Trophoblast cell (in vitro differentiated cells and primary cell): ENCODE results near the gene UBE2I.

Experiments used
- DNase-seq, 2 donors: peaks; one replicate each; pipeline ENCODE4 v3.0.0-alpha.2; 2016
- H2AFZ ChIP-seq: 2 replicates; pipeline ENCODE4 v1.6.1; 2013; ENCODE audit warnings: low read length, moderate library complexity, mild to moderate bottlenecking; ENCODE audit not compliant: insufficient read depth, poor library complexity
- H2AK5ac ChIP-seq: 2 replicates; pipeline ENCODE4 v1.6.1; 2013; ENCODE audit warnings: mild to moderate bottlenecking, low read length
- H2BK120ac ChIP-seq: 2 replicates; pipeline ENCODE4 v1.6.1; 2013; ENCODE audit warnings: low read length, mild to moderate bottlenecking, moderate library complexity; ENCODE audit not compliant: insufficient read depth, poor library complexity
- H2BK12ac ChIP-seq: 2 replicates; pipeline ENCODE4 v1.6.1; 2013; ENCODE audit warnings: mild to moderate bottlenecking, low read length, moderate library complexity
- H2BK5ac ChIP-seq: 2 replicates; pipeline ENCODE4 v1.6.1; 2013; ENCODE audit warnings: low read length, low read depth, moderate library complexity, mild to moderate bottlenecking; ENCODE audit not compliant: poor library complexity
- H3K14ac ChIP-seq: 2 replicates; pipeline ENCODE4 v1.6.1; 2013; ENCODE audit warnings: mild to moderate bottlenecking, low read length
- H3K18ac ChIP-seq: 2 replicates; pipeline ENCODE4 v1.6.1; 2013; ENCODE audit warnings: mild to moderate bottlenecking, low read length
- H3K23ac ChIP-seq: 2 replicates; pipeline ENCODE4 v1.6.1; 2013; ENCODE audit warnings: low read length
- H3K27ac ChIP-seq: 2 replicates; pipeline ENCODE4 v1.5.1; 2013; ENCODE audit warnings: low read depth, mild to moderate bottlenecking, inconsistent platforms, low read length, moderate library complexity
- H3K27me3 ChIP-seq: 2 replicates; pipeline ENCODE4 v1.6.1; 2013; ENCODE audit warnings: inconsistent platforms, mild to moderate bottlenecking, low read length, moderate library complexity; ENCODE audit not compliant: insufficient read depth
- H3K36me3 ChIP-seq, 2 experiments: 1 replicate in 1 of 2; 2 replicates in 1 of 2; pipeline ENCODE4 v1.6.1; 2013; ENCODE audit warnings: low read length in 2 of 2, mild to moderate bottlenecking in 2 of 2, moderate library complexity in 1 of 2; ENCODE audit not compliant: insufficient read depth in 2 of 2, control insufficient read depth in 1 of 2
- H3K4ac ChIP-seq: 2 replicates; pipeline ENCODE4 v1.6.1; 2013; ENCODE audit warnings: low read depth, mild to moderate bottlenecking, low read length, moderate library complexity
- H3K4me1 ChIP-seq, 2 experiments: 1 replicate in 1 of 2; 2 replicates in 1 of 2; pipeline ENCODE4 v1.6.1; 2013; ENCODE audit warnings: low read length in 2 of 2, mild to moderate bottlenecking in 2 of 2, moderate library complexity in 1 of 2; ENCODE audit not compliant: insufficient read depth in 2 of 2, control insufficient read depth in 1 of 2
- H3K4me2 ChIP-seq: 2 replicates; pipeline ENCODE4 v1.6.1; 2013; ENCODE audit warnings: inconsistent platforms, mild to moderate bottlenecking, low read length, moderate library complexity
- H3K4me3 ChIP-seq: 2 replicates; pipeline ENCODE4 v1.5.1; 2013; ENCODE audit warnings: mild to moderate bottlenecking, low read depth, low read length, inconsistent platforms
- H3K79me1 ChIP-seq: one replicate; pipeline ENCODE4 v1.6.1; 2013; ENCODE audit warnings: low read length
- H3K79me2 ChIP-seq: 2 replicates; pipeline ENCODE4 v1.6.1; 2013; ENCODE audit warnings: low read length, mild to moderate bottlenecking; ENCODE audit not compliant: control insufficient read depth, insufficient read depth, poor library complexity
- H3K9ac ChIP-seq: 2 replicates; pipeline ENCODE4 v1.6.1; 2013; ENCODE audit warnings: mild to moderate bottlenecking, low read length
- H3K9me3 ChIP-seq: 2 replicates; pipeline ENCODE4 v1.6.1; 2013; ENCODE audit warnings: low read depth, mild to moderate bottlenecking, control low read depth, inconsistent platforms, low read length; ENCODE audit not compliant: insufficient read depth
- H4K12ac ChIP-seq: 2 replicates; pipeline ENCODE4 v1.6.1; 2013; ENCODE audit warnings: low read depth, mild to moderate bottlenecking, low read length, moderate library complexity
- H4K8ac ChIP-seq: 2 replicates; pipeline ENCODE4 v1.6.1; 2013; ENCODE audit warnings: low read depth, mild to moderate bottlenecking, low read length, moderate library complexity
- H4K91ac ChIP-seq: one replicate; pipeline ENCODE4 v1.6.1; 2013; ENCODE audit warnings: low read depth, mild to moderate bottlenecking, low read length, moderate library complexity
- WGBS: extraction: QIAGEN DNeasy Blood & Tissue Kit; methylation state at CpG from one replicate; pipeline ENCODE4 v1.1.7; 2013; ENCODE audit warnings: missing lambda C conversion rate; ENCODE audit not compliant: insufficient read length, insufficient coverage; ENCODE audit errors: extremely low coverage; 5-methylcytosine and 5-hydroxymethylcytosine counted together

The UBE2I gene

GRCh38 chr16:1333854-1334700, 24.6 kb downstream of the UBE2I start:
- Histone ChIP-seq H3K27me3 (peaks cover 39% of the 10 kb centered on the region), H2BK120ac (no peak overlapping the region), H3K23ac (no peak overlapping the region), H4K12ac (no peak overlapping the region), H2AFZ (peak overlapping the region; percentile 52), H3K4me3 (peak overlapping the region; percentile 25), H4K91ac (no peak overlapping the region), H3K14ac (no peak overlapping the region), H3K18ac (no peak overlapping the region), H3K4me2 (peak overlapping the region; percentile 50), H2BK5ac (no peak overlapping the region), H3K36me3 (no peaks in the 10 kb centered on the region), H3K27ac (no peak overlapping the region), H3K9me3 (peaks cover 7% of the 10 kb centered on the region), H3K4ac (no peak overlapping the region), H2BK12ac (no peak overlapping the region), H3K79me2 (no peaks in the 10 kb centered on the region), H3K4me1 (peaks cover 22 to 27% of the 10 kb centered on the region in 2 experiments), H3K79me1 (peaks cover 9% of the 10 kb centered on the region), H3K9ac (no peak overlapping the region), H4K8ac (no peak overlapping the region), H2AK5ac (peak overlapping the region; percentile 30)
- no peak for DNase-seq
- WGBS = no CpG with 5 or more reads among the region's 78 CpGs

GRCh38 chr16:1334739-1335138, 25.3 kb downstream of the UBE2I start:
- Histone ChIP-seq H4K91ac (no peak overlapping the region), H2AK5ac (no peak overlapping the region), H3K23ac (no peak overlapping the region), H3K27me3 (peaks cover 39% of the 10 kb centered on the region), H2BK120ac (no peak overlapping the region), H2AFZ (no peak overlapping the region), H3K4me3 (no peak overlapping the region), H3K79me2 (no peaks in the 10 kb centered on the region), H3K18ac (no peak overlapping the region), H3K4me1 (peaks cover 22 to 27% of the 10 kb centered on the region in 2 experiments), H2BK12ac (no peak overlapping the region), H4K12ac (no peak overlapping the region), H3K36me3 (no peaks in the 10 kb centered on the region), H3K27ac (no peak overlapping the region), H3K4ac (no peak overlapping the region), H3K9me3 (peaks cover 7% of the 10 kb centered on the region), H4K8ac (no peak overlapping the region), H3K4me2 (no peak overlapping the region), H3K79me1 (peaks cover 9% of the 10 kb centered on the region), H3K14ac (no peak overlapping the region), H3K9ac (no peak overlapping the region), H2BK5ac (no peak overlapping the region)
- WGBS = no CpG with 5 or more reads among the region's 9 CpGs
- no peak for DNase-seq

GRCh38 chr16:1335211-1335971, 26.0 kb downstream of the UBE2I start:
- Histone ChIP-seq H3K27me3 (peaks cover 39% of the 10 kb centered on the region), H3K79me1 (peaks cover 9% of the 10 kb centered on the region), H3K18ac (no peak overlapping the region), H3K27ac (no peak overlapping the region), H2BK12ac (no peak overlapping the region), H3K4me3 (no peak overlapping the region), H3K4ac (no peak overlapping the region), H4K8ac (no peak overlapping the region), H4K91ac (no peak overlapping the region), H3K14ac (no peak overlapping the region), H3K9ac (no peak overlapping the region), H4K12ac (no peak overlapping the region), H2BK5ac (no peak overlapping the region), H3K9me3 (peaks cover 12% of the 10 kb centered on the region), H3K79me2 (no peaks in the 10 kb centered on the region), H2AFZ (no peak overlapping the region), H3K36me3 (no peaks in the 10 kb centered on the region), H2BK120ac (no peak overlapping the region), H3K23ac (no peak overlapping the region), H3K4me1 (peaks cover 22 to 27% of the 10 kb centered on the region in 2 experiments), H2AK5ac (no peak overlapping the region), H3K4me2 (no peak overlapping the region)
- DNase-seq = no peak
- WGBS = no CpG with 5 or more reads among the region's 16 CpGs

GRCh38 chr16:1335996-1336395, 26.6 kb downstream of the UBE2I start:
- no peak overlapping the region for H3K23ac ChIP-seq
- no peak overlapping the region for H3K4ac ChIP-seq
- H3K4me1 ChIP-seq = peaks cover 21 to 27% of the 10 kb centered on the region in 2 experiments
- no peak overlapping the region for H2AFZ ChIP-seq
- H2BK120ac ChIP-seq = no peak overlapping the region
- no peaks in the 10 kb centered on the region for H3K79me2 ChIP-seq
- no CpG with 5 or more reads among the region's 12 CpGs for WGBS
- no peak overlapping the region for H2BK5ac ChIP-seq
- H3K27ac ChIP-seq = no peak overlapping the region
- no peak for DNase-seq
- peaks cover 9% of the 10 kb centered on the region for H3K79me1 ChIP-seq
- H3K14ac ChIP-seq = no peak overlapping the region
- H2AK5ac ChIP-seq = no peak overlapping the region
- H4K8ac ChIP-seq = no peak overlapping the region
- no peaks in the 10 kb centered on the region for H3K36me3 ChIP-seq
- H4K91ac ChIP-seq = no peak overlapping the region
- no peak overlapping the region for H3K18ac ChIP-seq
- H3K4me3 ChIP-seq = no peak overlapping the region
- no peak overlapping the region for H2BK12ac ChIP-seq
- peaks cover 39% of the 10 kb centered on the region for H3K27me3 ChIP-seq
- H3K9me3 ChIP-seq = peaks cover 10% of the 10 kb centered on the region
- H3K4me2 ChIP-seq = no peak overlapping the region
- no peak overlapping the region for H3K9ac ChIP-seq
- no peak overlapping the region for H4K12ac ChIP-seq
